Measurements from ENCODE around the gene AICDA. TPM values are rescaled to one million over a fixed set of nuclear protein-coding genes. Genes with fewer than 3 reads are reported as not detected.
"Not testable (repeated sequence)": the region's sequence is repeated elsewhere in the genome, so short reads cannot be mapped to it uniquely, and the experiment has no call there.

Gene AICDA
- total and polyA plus RNA-seq, 5 experiments from 2014 or later, result not detected

- POLR2A ChIA-PET, result no interaction called here
- H3K9me3 Mint-ChIP-seq, result peaks cover 0 to 2% (median 0%) of the 10 kb centered on the region in 9 donors
- H3K27me3 Mint-ChIP-seq, result no peaks in the 10 kb centered on the region
- no peaks in the 10 kb centered on the region for H3K36me3 Mint-ChIP-seq
- ATAC-seq (no peak), DNase-seq (no peak)
- no peak overlapping the region for H3K4me3 Mint-ChIP-seq
- H3K27ac Mint-ChIP-seq, result peak overlapping the region in 2 of 10 donors; percentile 18 to 22
- H3K4me1 Mint-ChIP-seq, result no peaks in the 10 kb centered on the region
Measured at GRCh38 chr12:8637244-8637643, 24.6 kb upstream of the AICDA start.

- DNase-seq, result no peak
- H3K36me3 Mint-ChIP-seq, result no peaks in the 10 kb centered on the region
- H3K9me3 Mint-ChIP-seq, result peaks cover 0 to 2% (median 0%) of the 10 kb centered on the region in 9 donors
- peak overlapping the region in 3 of 10 donors; percentile 29 to 55 (median 43) for H3K27ac Mint-ChIP-seq
- H3K4me3 Mint-ChIP-seq, result no peak overlapping the region
- POLR2A ChIA-PET, result no interaction called here
- no peaks in the 10 kb centered on the region for H3K27me3 Mint-ChIP-seq
- no peak for ATAC-seq
- no peaks in the 10 kb centered on the region for H3K4me1 Mint-ChIP-seq
Measured at GRCh38 chr12:8636581-8636980, 23.9 kb upstream of the AICDA start.

- H3K27ac Mint-ChIP-seq, DNase-seq, H3K27me3 Mint-ChIP-seq, POLR2A ChIA-PET, H3K36me3 Mint-ChIP-seq, ATAC-seq, H3K4me1 Mint-ChIP-seq, H3K9me3 Mint-ChIP-seq, H3K4me3 Mint-ChIP-seq: not testable (repeated sequence)
Measured at GRCh38 chr12:8636007-8636346, 23.3 kb upstream of the AICDA start.

DNA sequence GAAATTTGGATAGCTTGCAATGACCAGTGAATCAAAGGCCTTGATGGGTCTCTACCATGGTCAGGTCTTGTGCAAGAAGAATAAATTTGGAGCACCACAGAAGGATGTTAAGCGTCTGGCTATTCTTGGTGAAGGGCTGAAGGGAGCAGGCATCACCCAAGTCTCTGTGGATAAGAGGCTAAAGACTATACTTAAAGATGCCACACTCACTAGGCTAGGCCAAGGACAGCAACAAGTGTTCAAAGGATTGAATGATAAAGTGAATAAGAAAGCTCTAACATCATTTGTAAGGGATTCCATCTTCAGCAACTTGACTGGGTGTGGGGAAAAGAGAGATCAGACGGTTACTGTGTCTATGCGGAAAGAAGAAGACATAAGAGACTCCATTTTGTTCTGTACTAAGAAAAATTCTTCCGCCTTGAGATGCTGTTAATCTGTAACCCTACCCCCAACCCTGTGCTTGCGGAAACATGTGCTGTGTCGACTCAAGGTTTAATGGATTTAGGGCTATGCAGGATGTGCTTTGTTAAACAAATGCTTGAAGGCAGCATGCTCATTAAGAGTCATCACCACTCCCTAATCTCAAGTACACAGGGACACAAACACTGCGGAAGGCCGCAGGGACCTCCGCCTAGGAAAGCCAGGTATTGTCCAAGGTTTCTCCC, 22.8 kb upstream of the AICDA start:
- H3K27ac Mint-ChIP-seq, H3K27me3 Mint-ChIP-seq, POLR2A ChIA-PET, DNase-seq, H3K4me3 Mint-ChIP-seq, H3K4me1 Mint-ChIP-seq, ATAC-seq, H3K9me3 Mint-ChIP-seq, H3K36me3 Mint-ChIP-seq: not testable (repeated sequence)

DNA sequence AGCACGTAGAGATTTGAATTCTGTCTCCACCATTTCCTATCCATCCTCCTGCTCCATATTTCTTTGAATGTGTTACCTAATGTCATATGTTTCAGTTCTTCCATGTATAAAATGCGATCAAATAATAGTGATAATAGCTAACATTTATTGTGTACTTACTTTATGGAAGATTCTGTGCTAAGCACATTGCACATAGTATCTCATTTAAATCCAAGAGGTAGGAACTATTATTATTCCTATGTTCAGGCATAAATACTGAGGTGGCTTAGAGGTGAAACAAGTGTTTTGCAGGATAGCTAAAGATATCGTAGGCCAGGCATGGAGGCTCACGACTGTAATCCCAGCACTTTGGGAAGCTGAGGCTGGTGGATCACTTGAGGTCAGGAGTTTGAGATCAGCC, 17.5 kb upstream of the AICDA start:
- ATAC-seq, result no peak
- Mint-ChIP-seq H3K36me3 (no peaks in the 10 kb centered on the region), H3K4me1 (no peaks in the 10 kb centered on the region), H3K4me3 (no peak overlapping the region), H3K27me3 (no peaks in the 10 kb centered on the region), H3K9me3 (no peaks in the 10 kb centered on the region), H3K27ac (no peak overlapping the region)
- POLR2A ChIA-PET, result no interaction called here
- no peak for DNase-seq

DNA sequence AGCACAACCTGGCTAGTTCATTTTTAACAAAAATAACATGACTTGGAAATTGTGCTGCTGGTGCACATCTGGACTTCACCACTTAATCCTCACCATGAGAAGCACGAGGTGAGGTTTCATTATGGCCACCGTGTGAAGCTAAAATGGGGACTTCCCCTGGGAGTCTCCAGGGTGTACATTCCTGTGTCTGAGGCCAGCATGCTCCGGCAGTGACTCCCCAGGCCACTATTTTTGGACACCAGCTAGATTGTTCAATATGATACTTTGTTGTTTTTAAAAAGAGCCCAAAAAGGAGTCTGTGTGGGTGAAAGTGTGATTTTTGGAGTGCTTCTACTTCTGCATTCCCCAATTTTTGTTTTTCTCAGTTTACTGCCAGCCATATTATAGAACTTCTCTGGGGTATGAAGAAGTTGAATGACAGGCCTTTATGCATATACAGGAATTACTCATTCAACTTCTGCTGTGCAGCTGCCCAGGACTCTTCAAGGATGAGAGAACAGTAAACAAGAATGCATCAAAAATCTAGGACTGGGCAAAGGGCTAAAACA, 16.9 kb upstream of the AICDA start:
- no peaks in the 10 kb centered on the region for H3K36me3 Mint-ChIP-seq
- H3K4me1 Mint-ChIP-seq, result no peaks in the 10 kb centered on the region
- H3K9me3 Mint-ChIP-seq, result no peaks in the 10 kb centered on the region
- H3K27ac Mint-ChIP-seq, result no peak overlapping the region
- no peaks in the 10 kb centered on the region for H3K27me3 Mint-ChIP-seq
- no peak overlapping the region for H3K4me3 Mint-ChIP-seq
- DNase-seq, result no peak
- POLR2A ChIA-PET, result no interaction called here
- no peak for ATAC-seq

GRCh38 chr12:8628731-8629130, 16.1 kb upstream of the AICDA start:
- Mint-ChIP-seq H3K4me3 (no peak overlapping the region), H3K27me3 (no peaks in the 10 kb centered on the region), H3K27ac (no peak overlapping the region), H3K36me3 (no peaks in the 10 kb centered on the region), H3K9me3 (no peaks in the 10 kb centered on the region), H3K4me1 (no peaks in the 10 kb centered on the region)
- POLR2A ChIA-PET, result no interaction called here
- no peak for ATAC-seq
- DNase-seq, result no peak

GRCh38 chr12:8624750-8625149, 12.1 kb upstream of the AICDA start:
- H3K9me3 Mint-ChIP-seq, H3K27ac Mint-ChIP-seq, H3K4me3 Mint-ChIP-seq, ATAC-seq, H3K27me3 Mint-ChIP-seq, DNase-seq, H3K4me1 Mint-ChIP-seq, POLR2A ChIA-PET, H3K36me3 Mint-ChIP-seq: not testable (repeated sequence)

DNA sequence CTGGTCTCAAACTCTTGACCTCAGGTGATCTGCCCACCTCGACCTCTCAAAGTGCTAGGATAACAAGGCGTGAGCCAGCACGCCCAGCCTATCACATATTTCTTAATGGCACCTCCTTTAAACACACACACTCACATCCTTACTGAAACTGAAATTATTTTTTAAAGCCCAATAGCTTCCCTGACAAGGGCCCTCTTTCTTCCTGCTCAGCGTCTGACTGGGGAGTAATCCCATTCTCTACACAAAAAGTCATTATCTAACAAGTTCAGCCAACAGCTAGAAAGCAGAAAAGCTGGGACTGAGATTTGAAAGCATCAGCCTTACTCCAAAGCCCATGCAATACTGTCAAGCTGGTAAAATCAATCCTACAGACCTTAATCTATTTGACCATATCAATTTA, 10.0 kb upstream of the AICDA start:
- no peaks in the 10 kb centered on the region for H3K36me3 Mint-ChIP-seq
- no peak overlapping the region for H3K27ac Mint-ChIP-seq
- no peaks in the 10 kb centered on the region for H3K27me3 Mint-ChIP-seq
- peaks cover 0 to 5% (median 2%) of the 10 kb centered on the region in 4 donors for H3K4me1 Mint-ChIP-seq
- H3K9me3 Mint-ChIP-seq, result peaks cover 0 to 4% (median 0%) of the 10 kb centered on the region in 9 donors
- ATAC-seq, result no peak
- POLR2A ChIA-PET, result no interaction called here
- no peak for DNase-seq
- H3K4me3 Mint-ChIP-seq, result no peak overlapping the region

- H3K36me3 Mint-ChIP-seq, result no peaks in the 10 kb centered on the region
- H3K4me1 Mint-ChIP-seq, result peaks cover 0 to 5% (median 2%) of the 10 kb centered on the region in 4 donors
- no peak for ATAC-seq
- no peak overlapping the region for H3K4me3 Mint-ChIP-seq
- DNase-seq, result no peak
- no peaks in the 10 kb centered on the region for H3K27me3 Mint-ChIP-seq
- no peak overlapping the region for H3K27ac Mint-ChIP-seq
- H3K9me3 Mint-ChIP-seq, result peaks cover 0 to 2% (median 0%) of the 10 kb centered on the region in 9 donors
- POLR2A ChIA-PET, result no interaction called here
Measured at GRCh38 chr12:8615206-8615605, 2.5 kb upstream of the AICDA start.

- H3K27ac Mint-ChIP-seq, ATAC-seq, H3K36me3 Mint-ChIP-seq, H3K4me3 Mint-ChIP-seq, H3K27me3 Mint-ChIP-seq, DNase-seq, H3K9me3 Mint-ChIP-seq, H3K4me1 Mint-ChIP-seq, POLR2A ChIA-PET: not testable (repeated sequence)
Measured at GRCh38 chr12:8613881-8614280, 1.2 kb upstream of the AICDA start.

DNA sequence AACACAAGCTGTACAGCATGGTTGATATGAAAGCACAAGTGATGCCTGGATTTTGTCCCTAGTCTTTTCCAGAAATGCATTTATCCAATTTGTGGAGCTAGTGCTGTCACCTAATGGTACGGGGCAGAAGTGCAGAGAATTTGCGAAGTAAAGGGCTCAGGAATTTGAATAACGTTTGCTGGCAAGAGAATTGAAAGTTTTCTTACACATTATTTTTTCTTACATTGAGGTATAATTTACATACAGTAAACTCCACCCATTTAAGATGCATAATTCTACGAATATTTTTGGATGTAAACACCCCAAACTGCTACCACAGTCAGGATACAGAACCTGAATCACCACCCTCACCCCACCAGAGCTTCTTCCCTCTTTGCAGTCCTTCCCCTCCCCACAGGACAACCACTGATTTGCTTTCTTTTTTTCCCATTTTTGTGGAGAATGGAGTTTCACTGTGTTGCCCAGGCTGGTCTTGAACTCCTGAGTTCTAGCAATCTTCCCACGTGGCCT, 3.5 kb downstream of the AICDA start:
- Mint-ChIP-seq H3K4me3 (peak overlapping the region; percentile 60 to 77 (median 69)), H3K36me3 (no peaks in the 10 kb centered on the region), H3K27me3 (peaks cover 3 to 9% (median 5%) of the 10 kb centered on the region in 5 donors), H3K27ac (peak overlapping the region in 2 of 10 donors; percentile 29 to 37), H3K4me1 (peaks cover 8 to 12% (median 11%) of the 10 kb centered on the region in 4 donors), H3K9me3 (no peaks in the 10 kb centered on the region)
- ATAC-seq (no peak), DNase-seq (peak in 2 of 10 donors; percentile 5)
- POLR2A ChIA-PET, result interaction anchor here (0.6 kb wide), 1 partner anchor 15 kb away, joined by 4 read pairs; no protein-coding TSS in a partner anchor

DNA sequence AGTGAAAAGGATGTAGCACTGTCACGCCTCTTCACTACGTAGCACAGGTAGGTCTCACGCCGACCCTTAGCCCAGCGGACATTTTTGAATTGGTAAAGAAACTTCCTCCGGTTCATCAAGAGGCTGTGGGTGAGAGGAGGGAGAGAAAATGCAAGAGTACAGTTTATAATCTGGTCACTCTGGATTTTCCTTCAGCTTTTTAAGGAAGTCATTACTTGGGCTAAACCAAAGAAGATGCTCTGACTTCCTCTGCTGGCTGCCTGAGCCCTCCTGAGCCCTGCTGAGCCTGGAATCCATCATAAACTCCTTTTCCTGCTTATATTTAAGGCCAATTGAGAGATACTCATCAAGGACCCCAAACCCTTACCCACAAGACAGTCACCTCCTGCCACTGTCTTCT, 5.8 kb downstream of the AICDA start:
- H3K27me3 Mint-ChIP-seq, result peaks cover 3 to 18% (median 12%) of the 10 kb centered on the region in 5 donors
- H3K9me3 Mint-ChIP-seq, result no peaks in the 10 kb centered on the region
- POLR2A ChIA-PET, result no interaction called here
- no peak overlapping the region for H3K4me3 Mint-ChIP-seq
- H3K27ac Mint-ChIP-seq, result no peak overlapping the region
- no peak for DNase-seq
- H3K36me3 Mint-ChIP-seq, result no peaks in the 10 kb centered on the region
- ATAC-seq, result no peak
- peaks cover 8 to 12% (median 11%) of the 10 kb centered on the region in 4 donors for H3K4me1 Mint-ChIP-seq

DNA sequence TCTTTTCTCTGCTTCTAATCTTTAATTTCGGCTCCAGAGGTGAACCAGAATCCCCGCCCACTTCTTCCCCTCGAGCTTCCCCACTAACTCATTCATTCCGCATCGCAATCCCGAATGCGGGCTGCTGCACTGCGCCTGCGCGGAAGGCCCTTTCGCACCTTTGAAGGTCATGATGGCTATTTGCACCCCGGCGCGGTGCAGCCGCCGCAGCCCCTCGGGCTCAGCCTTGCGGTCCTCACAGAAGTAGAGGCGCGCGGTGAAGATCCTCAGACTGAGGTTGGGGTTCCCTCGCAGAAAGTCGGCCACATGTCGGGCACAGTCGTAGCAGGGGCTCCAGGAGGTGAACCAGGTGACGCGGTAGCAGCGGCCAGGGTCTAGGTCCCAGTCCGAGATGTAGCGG, 7.6 kb downstream of the AICDA start:
- POLR2A ChIA-PET, result no interaction called here
- Mint-ChIP-seq H3K36me3 (no peaks in the 10 kb centered on the region), H3K27me3 (peaks cover 3 to 18% (median 12%) of the 10 kb centered on the region in 5 donors), H3K27ac (no peak overlapping the region), H3K4me3 (no peak overlapping the region), H3K9me3 (no peaks in the 10 kb centered on the region), H3K4me1 (peaks cover 8 to 12% (median 11%) of the 10 kb centered on the region in 4 donors)
- DNase-seq (no peak), ATAC-seq (no peak)
